ENCODE data around the gene MUC5AC. TPM values are rescaled to one million over a fixed set of nuclear protein-coding genes. Genes with fewer than 3 reads are reported as not detected.

Gene MUC5AC
- polyA plus RNA-seq, 1 donor (not counting 4 experiments of a cell fraction or from before 2014, with no cell fraction given): not detected

- Histone ChIP-seq H3K4me3 (ENCODE audit: control insufficient read depth in 2 of 3, extremely low read depth in 1 of 3, insufficient read depth in 2 of 3, low read depth in 1 of 3, low read length in 3 of 3) (no peak overlapping the region), H3K4me1 (ENCODE audit: control insufficient read depth, extremely low read depth, insufficient read depth, low read length) (no peaks in the 10 kb centered on the region), H3K4me2 (ENCODE audit: control insufficient read depth, extremely low read depth, insufficient read depth, low read depth, low read length) (no peak overlapping the region), H2AFZ (ENCODE audit: control insufficient read depth, low read length) (no peak overlapping the region), H3K9me3 (ENCODE audit: control insufficient read depth, low read depth, low read length) (no peaks in the 10 kb centered on the region), H3K27me3 (ENCODE audit: control insufficient read depth, extremely low read depth, insufficient read depth, low read length) (no peaks in the 10 kb centered on the region), H3K27ac (ENCODE audit: control insufficient read depth, insufficient read depth, low read length) (no peak overlapping the region), H3K9me1 (ENCODE audit: control insufficient read depth, extremely low read depth, insufficient read depth, low read length) (no peaks in the 10 kb centered on the region), H3K79me2 (ENCODE audit: control insufficient read depth, insufficient read depth, low read length) (no peaks in the 10 kb centered on the region), H4K20me1 (ENCODE audit: control insufficient read depth, extremely low read depth, insufficient read depth, low read length) (no peaks in the 10 kb centered on the region), H3K36me3 (ENCODE audit: control insufficient read depth in 2 of 2, extremely low read depth in 1 of 2, insufficient read depth in 2 of 2, low read length in 2 of 2) (no peaks in the 10 kb centered on the region), H3K9ac (ENCODE audit: control insufficient read depth, extremely low read depth, insufficient read depth, low read length) (no peak overlapping the region)
- dilution Hi-C loops (cut with MboI; ENCODE audit: extremely low pct_ligation_motif_present, low sequenced_read_pairs): no loop called here
- TF ChIP-seq EZH2 (IDR thresholded peaks at IDR 0.05; ENCODE audit: low read length) (no peak), CTCF (optimal IDR thresholded peaks at IDR 0.05 in 1 of 3, IDR thresholded peaks at IDR 0.05 in 1 of 3, conservative IDR thresholded peaks at IDR 0.05 in 1 of 3; ENCODE audit: extremely low read depth in 1 of 3, insufficient read depth in 2 of 3, low read length in 3 of 3) (no peak)
- DNase-seq (ENCODE audit: low read depth, low spot score): no peak
- FAIRE-seq: no peak
These were observed 61.7 kb downstream of the MUC5AC start for GRCh38 chr11:1219446-1219833.

GRCh38 chr11:1219834-1220815 lies 62.4 kb downstream of the MUC5AC start:
- no peak for DNase-seq (ENCODE audit: low read depth, low spot score)
- no peak overlapping the region for H3K9ac ChIP-seq (ENCODE audit: control insufficient read depth, extremely low read depth, insufficient read depth, low read length)
- dilution Hi-C loops (cut with MboI; ENCODE audit: extremely low pct_ligation_motif_present, low sequenced_read_pairs): no loop called here
- no peaks in the 10 kb centered on the region for H3K4me1 ChIP-seq (ENCODE audit: control insufficient read depth, extremely low read depth, insufficient read depth, low read length)
- no peak overlapping the region for H3K27ac ChIP-seq (ENCODE audit: control insufficient read depth, insufficient read depth, low read length)
- H4K20me1 ChIP-seq (ENCODE audit: control insufficient read depth, extremely low read depth, insufficient read depth, low read length): no peaks in the 10 kb centered on the region
- no peak for FAIRE-seq
- H2AFZ ChIP-seq (ENCODE audit: control insufficient read depth, low read length): no peak overlapping the region
- no peak overlapping the region for H3K4me2 ChIP-seq (ENCODE audit: control insufficient read depth, extremely low read depth, insufficient read depth, low read depth, low read length)
- TF ChIP-seq CTCF (optimal IDR thresholded peaks at IDR 0.05 in 1 of 3, IDR thresholded peaks at IDR 0.05 in 1 of 3, conservative IDR thresholded peaks at IDR 0.05 in 1 of 3; ENCODE audit: extremely low read depth in 1 of 3, insufficient read depth in 2 of 3, low read length in 3 of 3): no peak
- H3K4me3 ChIP-seq (ENCODE audit: control insufficient read depth in 2 of 3, extremely low read depth in 1 of 3, insufficient read depth in 2 of 3, low read depth in 1 of 3, low read length in 3 of 3): no peak overlapping the region
- no peaks in the 10 kb centered on the region for H3K9me1 ChIP-seq (ENCODE audit: control insufficient read depth, extremely low read depth, insufficient read depth, low read length)
- no peaks in the 10 kb centered on the region for H3K9me3 ChIP-seq (ENCODE audit: control insufficient read depth, low read depth, low read length)
- H3K79me2 ChIP-seq (ENCODE audit: control insufficient read depth, insufficient read depth, low read length): no peaks in the 10 kb centered on the region
- H3K27me3 ChIP-seq (ENCODE audit: control insufficient read depth, extremely low read depth, insufficient read depth, low read length): no peaks in the 10 kb centered on the region
- no peaks in the 10 kb centered on the region for H3K36me3 ChIP-seq (ENCODE audit: control insufficient read depth in 2 of 2, extremely low read depth in 1 of 2, insufficient read depth in 2 of 2, low read length in 2 of 2)
